ENCODE data around the gene HABP2.

DNA sequence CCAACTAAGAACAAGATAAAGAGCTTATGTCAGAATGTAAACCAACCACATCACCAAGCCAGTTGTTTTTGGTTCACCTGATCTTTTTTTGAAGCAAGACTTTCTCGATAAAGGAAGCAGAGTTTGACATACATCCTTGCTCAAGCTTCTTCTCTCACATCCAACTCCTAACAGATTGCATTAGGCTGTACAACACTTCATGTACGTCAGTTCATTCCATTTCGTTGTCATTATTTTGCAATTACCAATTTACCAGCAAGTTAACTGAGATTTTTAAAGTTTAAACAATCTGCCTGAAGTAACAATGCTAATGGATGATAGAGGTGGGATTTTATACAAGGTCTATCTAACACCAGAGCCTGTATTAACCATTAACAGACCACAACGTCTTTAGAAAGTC is 70.0 kb downstream of the HABP2 start:
- TF ChIP-seq POLR2A (IDR thresholded peaks at IDR 0.05; ENCODE audit: low read depth, low read length) (no peak), TAF1 (IDR thresholded peaks at IDR 0.05; ENCODE audit: borderline replicate concordance, low read depth, low read length) (no peak)
